Glomerular visceral epithelial cell (primary cell): ENCODE data around the gene CALHM3.

Source experiments
- DNase-seq: peaks from one replicate; pipeline ENCODE4 v3.0.0-alpha.2; 2016; ENCODE audit errors: extremely low spot score

The CALHM3 gene

DNA sequence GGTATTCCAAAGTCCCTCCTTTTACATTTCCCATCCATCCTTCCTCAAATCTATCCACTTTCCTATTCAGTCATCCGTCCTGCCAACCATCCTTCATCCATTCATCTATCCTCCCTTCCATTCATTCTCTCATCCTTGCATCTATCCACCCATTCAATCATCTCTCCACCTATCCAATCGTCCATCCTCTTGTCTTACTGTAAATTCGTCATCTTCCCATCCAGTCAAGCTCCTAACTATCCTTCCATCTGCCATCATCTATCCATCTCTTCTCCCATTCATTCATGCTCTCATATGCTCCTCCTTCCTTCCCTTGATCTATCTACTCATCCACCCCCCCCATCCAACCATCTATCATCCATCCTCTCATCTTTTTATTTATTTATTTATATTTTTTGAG lies 5.0 kb downstream of the CALHM3 start:
- DNase-seq = no peak

DNA sequence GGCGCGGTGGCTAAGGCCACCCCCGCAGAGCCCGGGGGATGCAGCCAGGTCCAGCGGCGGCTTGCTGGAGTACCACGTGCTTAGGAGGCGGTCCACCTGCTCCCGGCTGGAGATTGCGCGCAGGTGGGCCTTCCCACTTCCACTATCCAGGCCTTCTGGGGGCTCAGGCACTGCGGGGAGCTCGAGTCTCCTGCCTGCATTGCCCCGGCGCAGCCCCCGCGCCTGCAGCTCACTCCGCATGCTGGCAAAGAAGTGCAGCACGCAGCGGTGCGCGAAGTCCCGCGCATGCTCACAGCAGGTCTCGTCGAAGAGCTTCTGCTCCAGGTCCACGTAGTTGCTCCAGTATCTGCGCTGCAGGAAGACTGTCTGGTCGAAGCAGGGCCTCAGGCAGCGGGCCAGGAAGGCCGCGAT lies 5.8 kb downstream of the CALHM3 start:
- no peak for DNase-seq

DNA sequence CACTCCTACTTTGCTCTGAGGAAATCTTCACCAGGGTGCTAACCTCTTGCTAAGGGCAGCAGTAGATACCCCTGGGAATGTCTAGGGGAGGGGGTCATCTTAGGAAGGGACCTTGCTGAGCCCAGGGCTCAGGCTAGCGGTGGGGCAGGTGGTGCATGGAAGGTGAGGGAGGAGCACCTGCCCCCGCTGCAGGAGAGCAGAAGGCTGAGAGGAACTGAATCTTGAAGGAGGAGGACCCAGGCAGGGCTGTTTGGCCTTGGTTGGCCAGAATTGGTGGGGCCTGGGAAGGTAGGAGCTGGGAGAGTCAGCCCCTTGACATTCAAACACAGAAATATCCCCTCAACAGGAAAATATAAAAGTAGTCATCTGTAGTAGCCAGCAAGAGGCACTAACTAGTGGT lies 7.0 kb downstream of the CALHM3 start:
- no peak for DNase-seq

DNA sequence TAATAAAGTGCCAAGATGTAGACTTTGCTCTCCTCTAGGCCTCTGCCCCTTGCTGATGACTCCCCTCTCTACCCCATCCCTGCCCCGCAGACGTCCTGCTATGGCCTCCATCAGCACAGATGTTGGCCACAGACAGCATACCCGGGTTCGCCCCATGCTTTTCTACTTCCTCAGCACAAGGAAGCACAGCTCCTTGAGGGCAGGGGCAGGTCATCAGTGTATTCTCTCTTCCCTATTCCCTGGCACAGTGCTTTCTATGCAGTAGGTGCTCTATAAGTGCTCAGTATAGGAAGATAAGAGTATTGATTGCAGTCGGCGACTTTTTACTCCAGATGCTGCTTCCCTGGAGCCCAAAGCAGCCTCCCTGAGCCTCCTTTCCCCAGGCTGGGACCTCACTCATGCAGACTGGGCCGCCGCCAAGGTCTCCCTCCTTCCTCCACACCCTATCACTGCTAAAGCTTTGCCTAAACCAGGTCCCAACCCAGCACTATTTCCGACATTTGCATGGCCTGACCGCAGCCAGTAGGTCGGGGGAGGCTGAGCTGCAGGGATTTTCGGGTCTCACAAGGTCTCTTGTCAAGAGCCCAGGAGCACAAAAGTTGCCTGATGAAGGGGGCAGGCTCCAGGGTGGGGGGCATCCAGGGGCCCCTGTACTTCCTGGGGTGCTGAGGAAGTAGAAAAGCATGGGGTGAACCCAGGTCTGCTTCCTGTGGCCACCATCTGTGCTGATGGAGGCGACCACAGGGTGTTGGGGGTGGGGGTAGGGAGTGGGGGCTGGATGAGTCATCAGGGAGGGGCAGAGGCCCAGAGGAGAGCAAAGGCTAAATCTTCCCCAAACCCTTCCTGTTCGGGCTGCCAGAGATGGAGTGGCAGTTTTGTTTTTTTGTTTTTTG lies 8.0 kb downstream of the CALHM3 start:
- DNase-seq = peak; percentile 24

DNA sequence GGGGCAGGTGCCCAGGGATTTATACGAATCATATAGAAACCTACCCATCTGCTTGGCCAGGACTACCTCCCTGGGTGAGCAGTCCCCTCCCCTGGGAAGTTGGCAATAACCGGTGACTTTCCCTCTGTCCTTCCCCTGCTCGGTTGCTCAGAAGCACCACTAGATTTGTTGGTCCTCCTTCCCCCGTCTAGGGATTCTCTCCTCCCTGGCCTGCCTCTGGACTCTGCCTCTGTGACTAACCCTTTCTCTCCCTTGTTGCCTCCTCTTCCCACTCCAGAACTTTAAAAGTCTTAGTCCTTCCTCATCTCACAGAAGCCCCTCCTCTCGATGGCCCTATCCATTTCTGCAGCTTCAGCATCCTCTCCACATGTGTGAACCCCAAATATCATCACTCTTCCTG lies 9.8 kb downstream of the CALHM3 start:
- DNase-seq = no peak

DNA sequence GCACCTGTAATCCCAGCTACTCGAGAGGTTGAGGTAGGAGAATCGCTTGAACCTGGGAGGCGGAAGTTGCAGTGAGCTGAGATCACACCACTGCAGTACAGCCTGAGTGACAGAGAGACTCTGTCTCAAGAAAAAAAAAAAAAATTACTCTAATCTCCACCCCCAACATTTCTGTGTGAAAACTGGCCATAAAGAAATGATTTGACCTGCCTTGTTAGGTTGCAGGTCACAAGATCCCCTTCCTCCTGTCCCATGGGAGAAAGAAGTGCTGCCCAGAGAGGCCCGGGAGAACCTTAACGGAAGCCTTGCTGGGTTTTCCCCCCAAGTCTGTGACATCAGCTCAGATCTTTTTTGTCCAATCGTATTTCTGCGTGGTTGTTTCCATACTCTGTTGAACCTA lies 11.6 kb downstream of the CALHM3 start:
- DNase-seq = no peak

DNA sequence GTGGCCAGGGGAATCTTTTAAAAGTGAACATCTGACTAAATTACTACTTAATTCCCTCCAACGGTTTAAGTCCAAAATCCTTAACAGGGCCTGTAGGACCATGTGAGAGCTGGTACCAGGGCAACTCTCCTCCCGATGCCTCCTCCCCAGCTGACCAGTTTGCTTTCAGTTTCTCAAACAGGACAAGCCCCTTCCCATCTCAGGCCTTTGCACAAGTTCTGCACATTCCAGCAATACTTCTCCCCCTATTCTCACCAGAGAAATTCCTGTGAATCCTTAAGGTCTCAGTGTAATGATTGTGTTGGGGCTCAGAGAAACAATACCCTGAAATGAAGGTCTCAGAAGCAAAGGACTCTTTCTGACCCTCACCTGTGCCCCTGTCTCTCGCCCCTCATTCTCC lies 12.3 kb downstream of the CALHM3 start:
- no peak for DNase-seq

DNA sequence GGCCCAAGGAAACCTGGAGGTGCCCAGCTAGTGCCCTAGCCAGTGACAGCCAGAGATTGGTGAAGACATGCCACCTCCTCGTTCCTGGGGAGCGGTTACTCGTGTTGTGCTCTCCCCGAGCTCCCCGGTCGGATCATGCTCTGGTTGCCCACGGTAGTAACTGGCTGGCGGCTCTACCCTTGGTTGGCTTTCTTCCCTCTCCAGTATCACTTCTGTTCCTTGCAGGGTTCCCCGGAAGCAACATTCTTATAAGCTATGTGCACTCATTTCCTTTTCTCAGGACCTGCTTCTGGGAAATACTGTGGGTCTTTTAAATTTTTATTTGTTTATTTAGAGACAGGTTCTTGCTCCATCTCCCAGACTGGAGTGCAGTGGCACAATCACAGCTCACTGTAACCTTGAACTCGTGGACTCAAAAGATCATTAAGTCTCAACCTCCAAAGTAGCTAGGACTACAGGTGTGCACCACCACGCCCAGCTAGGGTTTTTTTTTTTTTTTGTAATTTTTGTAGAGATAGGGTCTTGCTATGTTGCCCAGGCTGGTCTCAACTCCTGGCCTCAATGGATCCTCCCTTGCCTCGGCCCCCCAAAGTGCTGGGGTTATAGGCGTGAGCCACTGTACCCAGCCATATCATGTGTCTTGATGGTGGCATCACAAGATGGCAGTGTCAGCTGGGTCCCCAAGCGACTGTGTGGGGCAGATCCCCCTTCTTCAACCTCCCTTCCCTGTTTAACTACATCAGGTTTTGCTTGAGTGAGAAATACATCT lies 13.4 kb downstream of the CALHM3 start:
- no peak for DNase-seq

DNA sequence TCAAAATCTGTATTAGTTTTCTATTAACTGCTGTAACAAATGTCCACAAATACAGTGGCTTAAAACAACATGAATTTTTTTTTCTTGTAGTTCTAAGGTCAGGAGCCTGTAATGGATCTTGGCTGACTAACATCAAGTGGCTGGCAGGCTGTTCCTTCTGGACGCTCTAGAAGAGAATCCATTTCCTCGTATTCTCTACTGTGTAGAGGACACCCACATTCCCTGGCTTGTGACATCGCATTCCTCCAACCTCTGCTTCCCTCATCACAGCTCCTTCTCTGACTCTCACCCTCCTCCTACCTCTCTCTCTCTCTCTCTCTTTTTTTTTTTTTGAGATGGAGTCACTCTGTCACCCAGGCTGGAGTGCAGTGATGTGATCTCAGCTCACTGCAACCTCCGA lies 15.5 kb downstream of the CALHM3 start:
- DNase-seq = no peak

DNA sequence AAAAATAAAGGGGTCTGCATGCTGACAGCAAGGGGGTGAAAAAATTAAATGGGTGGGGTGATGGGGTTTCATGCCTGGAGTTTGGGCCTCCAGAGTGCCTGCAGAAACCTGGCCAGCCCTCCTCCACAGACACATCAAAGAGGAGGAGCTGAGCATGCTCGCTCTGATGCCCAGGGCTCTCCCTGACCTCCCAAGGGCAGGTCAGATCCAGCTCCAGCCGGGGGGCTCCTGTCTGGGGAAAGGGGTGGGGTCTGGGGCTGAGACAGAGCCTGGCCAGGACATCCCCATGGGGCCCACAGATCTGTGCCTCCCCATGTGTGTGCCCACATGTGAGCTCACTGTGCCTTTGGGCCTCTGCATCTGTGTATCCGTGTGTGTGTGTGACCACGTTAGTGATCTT lies 19.4 kb downstream of the CALHM3 start:
- no peak for DNase-seq

DNA sequence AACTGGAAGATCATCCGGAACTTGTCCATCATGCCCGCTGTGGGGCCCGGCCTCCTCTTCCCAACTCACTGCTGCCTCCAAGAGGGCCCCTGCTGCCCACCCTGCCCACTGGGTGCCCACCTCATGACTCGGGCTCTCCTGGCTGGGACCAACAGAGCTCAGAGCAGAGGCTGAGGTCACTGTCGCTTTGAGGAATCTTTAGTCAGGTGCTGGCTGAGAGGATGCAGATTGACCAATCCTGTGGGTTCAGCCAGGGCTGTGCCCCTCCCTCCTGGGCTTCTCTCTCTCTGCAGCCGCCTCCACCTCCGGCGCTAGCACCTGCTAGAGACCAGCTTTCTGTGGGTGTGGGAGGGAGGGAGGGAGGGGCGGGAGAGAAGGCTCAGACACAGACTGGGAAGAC lies 20.3 kb downstream of the CALHM3 start, which contains the start of gene CALHM1:
Gene CALHM1, minus strand, starts transcription at position 181 of the 400 bp plus-strand sequence. Its CDS starts 149 bp downstream, at position 32.
- DNase-seq = no peak

DNA sequence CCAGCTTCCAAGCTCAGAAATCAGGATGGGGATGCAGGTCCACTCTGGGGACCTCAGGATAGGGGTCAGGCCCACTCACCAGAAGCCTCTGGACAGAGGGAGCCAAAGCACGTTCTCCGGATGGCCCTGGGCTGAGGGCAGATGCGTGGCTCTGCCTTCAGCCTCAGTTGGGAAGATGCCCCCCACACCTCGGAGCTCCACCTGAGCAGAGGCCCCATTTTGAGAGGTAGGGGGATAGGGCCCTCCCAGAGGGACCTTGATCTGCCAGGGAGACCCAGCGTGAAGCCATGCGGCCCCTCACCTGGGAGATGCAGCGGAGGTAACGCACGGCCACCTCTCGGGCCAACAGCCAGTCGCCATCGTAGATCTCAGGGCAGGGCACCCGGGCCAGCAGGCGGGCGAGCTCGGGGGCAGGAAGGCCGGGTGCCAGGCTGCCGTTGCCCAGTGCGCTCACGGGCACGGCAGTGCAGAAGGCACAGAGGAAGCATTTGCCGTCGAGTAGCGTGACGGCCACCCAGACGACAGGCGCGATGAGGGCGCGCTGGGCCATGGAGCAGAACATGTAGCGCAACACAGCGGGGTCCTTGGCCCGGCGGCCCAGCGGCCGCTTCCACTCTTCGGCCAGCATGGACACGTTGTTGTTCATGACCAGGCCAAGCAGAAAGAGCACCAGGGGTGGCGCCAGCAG lies 21.0 kb downstream of the CALHM3 start:
- DNase-seq = no peak

DNA sequence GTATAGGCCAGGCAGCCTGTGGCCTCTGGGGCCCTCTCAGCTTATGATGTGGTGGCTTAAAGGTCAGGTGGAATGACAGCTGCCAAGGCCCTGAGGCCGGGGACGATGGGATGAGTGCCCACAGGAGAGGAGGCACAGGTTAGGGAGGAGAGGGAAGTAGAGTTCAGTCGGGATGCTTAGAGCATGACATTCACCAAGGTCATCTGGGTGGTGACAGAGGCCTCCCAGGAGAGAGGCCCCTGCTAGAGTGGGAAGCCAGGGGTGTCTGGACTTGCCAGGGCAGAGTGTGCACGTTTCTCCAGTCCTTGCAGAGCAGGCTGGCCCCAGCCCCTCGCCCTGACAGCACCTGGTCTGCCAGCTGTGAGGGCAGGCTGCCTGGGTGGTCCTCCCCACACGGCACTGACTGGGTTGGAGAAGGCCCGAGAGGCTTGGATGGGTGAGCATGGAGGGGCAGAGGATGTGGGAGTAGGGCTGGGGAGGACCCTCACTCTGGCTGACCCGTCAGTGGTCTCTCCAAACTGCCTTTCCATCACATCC lies 21.8 kb downstream of the CALHM3 start:
- DNase-seq = no peak

DNA sequence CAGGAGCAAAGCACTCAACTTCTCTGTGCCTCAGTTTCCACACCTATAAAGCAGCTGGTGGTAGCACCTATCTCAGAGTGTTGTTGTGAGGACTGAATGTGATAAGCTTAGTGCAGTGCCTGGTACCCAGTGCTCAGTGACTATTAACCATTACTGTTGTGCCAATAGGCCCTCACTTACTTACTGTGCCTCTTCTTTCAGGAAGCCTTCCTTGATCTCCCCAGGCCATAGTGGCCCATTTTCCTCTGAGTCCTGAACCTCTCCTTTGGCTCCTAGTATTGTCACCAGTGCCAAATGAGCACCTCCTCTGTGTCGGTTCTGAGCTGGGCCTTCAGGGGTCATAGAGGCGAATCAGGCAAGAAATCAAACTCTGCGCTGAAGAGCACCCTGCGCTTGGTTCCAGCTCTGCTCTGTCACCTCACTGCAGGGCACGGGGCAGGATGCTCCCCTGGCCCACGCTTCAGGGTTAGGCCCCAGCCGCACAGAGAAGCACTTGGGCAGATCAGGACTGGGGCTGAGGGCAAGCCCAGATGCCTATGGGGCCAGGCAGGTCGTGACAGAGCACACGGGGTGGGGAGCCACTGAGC lies 22.9 kb downstream of the CALHM3 start:
- no peak for DNase-seq

DNA sequence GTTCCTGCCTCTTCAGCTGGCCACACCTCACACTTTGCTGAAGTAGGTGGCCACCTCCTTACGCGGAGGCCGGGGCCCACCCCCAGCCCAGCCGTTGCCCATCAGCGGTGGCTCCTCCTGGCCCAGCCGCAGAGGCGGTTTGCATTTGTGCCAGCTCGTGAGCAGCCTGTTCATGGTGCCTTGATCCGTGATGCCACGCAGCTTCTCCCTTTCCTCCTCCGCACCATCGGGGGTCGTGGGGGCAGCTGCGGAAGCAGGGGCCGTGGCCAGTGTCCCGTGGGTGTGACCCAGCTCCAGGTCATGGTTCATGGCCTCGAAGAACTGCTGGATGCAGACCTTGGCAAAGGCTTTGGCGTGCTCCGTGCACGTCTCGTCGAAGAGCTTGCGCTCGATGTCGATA lies 23.8 kb downstream of the CALHM3 start:
- no peak for DNase-seq

DNA sequence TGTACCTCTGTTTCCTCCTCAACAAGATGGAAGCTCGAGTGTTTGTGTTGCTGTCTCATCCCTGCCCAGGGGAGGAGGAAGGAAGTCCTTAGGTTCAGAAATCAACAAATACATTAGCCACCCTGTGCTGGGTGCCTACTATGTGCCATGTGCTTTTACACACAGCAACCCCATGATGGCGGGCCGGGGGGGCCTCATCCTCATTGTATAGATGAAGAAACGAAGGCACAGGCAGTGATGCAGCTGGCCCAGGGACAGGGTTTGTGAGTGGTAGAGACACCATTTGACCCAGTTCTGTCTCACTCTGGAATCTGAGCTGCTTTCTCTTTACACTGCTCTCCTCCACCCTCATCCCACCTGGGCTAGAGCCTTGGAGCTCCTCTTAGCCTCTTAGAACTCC lies 25.0 kb downstream of the CALHM3 start:
- no peak for DNase-seq

DNA sequence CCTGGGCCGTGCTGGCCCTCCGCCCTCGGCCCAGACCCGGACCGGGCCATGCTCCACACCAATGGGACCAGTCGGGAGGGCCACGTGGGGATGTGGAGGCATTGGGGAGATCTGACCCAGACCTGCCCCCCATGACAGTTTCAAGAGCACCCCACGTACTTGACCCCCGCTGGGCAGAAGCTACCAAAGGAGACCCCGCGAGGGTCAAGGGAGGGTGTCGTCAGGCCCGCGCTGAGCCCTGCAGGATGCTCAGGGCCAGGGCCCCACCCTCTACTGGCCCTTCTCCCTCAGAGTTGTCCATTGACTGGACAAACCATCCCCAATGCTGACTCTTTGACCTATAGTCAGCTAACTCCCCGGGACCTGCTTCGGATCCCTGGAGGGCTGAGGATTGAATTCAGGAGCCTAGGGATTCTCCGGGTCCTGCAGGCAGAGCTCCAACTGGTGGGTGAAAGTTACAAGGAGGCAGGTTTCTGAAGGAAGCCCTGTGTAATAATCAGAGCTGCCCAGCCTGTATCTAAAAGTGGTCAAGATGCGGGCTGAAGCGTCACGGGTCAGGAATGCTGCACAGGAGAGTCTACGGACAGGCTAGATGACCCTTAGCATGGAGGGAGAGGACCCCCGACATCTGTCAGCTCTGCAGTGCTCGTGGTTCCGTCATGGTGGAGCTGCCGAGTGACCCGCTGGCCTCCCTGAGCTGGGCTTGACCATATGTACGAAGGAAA lies 26.4 kb downstream of the CALHM3 start:
- no peak for DNase-seq

DNA sequence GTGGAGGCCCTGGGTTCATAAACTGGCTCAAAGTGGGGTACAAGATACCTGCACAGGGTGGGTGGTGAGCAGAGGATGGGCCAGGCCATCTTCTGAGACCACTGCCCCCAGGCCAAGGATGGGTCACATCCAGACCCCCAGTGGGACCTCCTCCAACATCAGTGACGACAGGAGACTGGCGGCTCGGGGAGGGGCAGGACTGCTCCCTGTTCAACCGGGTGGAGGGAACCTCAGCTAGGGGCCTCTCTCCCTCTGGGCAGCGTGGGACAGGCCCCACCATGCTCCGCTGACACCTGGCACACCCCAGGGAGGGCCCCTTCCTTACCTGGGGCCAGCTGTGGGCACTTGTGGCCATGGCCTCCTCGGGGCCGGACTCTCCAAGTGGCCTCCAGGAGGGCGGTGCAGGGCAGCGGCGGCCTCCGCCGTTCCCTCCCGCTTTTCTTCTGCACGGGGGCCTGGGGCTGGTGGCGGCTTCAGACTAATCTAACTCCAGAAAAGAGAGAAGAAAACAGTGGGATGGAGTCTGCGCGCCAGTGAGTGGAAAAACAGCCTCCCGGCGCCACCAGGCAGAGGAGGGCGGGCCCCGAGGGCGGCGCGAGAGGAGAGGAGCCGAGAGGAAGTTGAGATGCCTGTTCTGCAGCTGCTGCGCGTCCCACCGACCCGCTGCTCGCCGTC lies 27.1 kb downstream of the CALHM3 start, which contains the start of gene CALHM2:
Gene CALHM2, minus strand, starts transcription at position 540 of the 675 bp plus-strand sequence. CDS start 2,429 bp downstream, outside the sequence.
- no peak for DNase-seq

DNA sequence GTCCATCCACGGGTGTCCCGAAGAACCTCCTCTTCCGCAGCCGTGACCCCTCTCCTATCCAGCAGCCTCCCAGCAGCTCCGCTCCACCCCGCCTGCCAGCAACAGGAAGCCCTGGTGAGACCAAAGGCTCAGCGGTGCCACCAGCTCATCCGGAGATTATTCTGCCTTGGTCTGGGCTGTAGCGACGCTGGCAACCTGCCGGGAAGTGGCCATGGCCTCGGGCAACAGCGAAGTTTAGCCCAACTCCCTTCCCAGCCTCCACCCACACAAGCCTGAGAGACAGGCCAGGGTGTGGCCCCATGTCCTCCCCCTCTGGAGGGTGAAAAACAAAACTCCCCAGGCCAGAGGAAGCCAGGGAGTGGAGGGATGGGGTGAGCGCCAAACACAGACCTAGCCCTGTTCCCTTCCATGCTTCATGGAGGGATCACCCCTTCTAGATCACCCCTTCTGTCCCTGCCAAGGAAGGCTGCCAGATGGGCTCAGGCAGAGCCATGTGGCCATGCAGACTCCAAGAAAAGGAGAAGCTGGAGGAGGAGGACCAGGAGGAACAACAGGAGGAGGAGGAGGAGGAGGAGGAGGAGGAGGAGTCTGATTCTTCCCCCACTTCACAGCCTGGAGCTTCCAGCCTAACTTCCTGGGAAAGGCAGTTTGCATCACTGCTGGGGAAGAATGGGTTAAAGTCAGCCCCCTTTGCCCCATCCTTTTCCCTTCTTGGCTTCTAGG lies 27.8 kb downstream of the CALHM3 start:
- DNase-seq = no peak
